H1 (cell line): ENCODE data around the gene ELP1. TPM values are rescaled to one million over a fixed set of nuclear protein-coding genes. Genes with fewer than 3 reads are reported as not detected.

ENCODE experiments used
- CTCF ChIA-PET: fragments of 300-600 bp; sonication (Branson Sonifier 250); formaldehyde crosslinking; loops from one replicate; lab custom pipeline; 2021; ENCODE audit not compliant: partially characterized antibody; lab: Charles Lee
- POLR2A ChIA-PET: fragments of 300-600 bp; sonication (Branson Sonifier 250); formaldehyde crosslinking; loops from one replicate; lab custom pipeline; 2021; ENCODE audit warnings: inconsistent platforms; ENCODE audit not compliant: partially characterized antibody; lab: Charles Lee
- DNase-seq, 2 experiments: peaks; one replicate each; pipeline versions ENCODE4 v3.0.0 to v3.0.0-alpha.2; 2010 to 2022; ENCODE audit warnings: low spot score in 2 of 2, low read depth in 1 of 2, mixed read lengths in 1 of 2
- FAIRE-seq: peaks from 2 replicates; lab custom pipeline; 2011; peaks lifted over from hg19 to GRCh38; lab: Jason Lieb, UNC
- H2AFZ ChIP-seq: 2 replicates; pipeline ENCODE4 v1.8.1; 2012; ENCODE audit warnings: low read length, inconsistent platforms
- H2AK5ac ChIP-seq: 2 replicates; pipeline ENCODE4 v1.6.1; 2013; ENCODE audit warnings: low read depth, low read length
- H2BK120ac ChIP-seq: replicated peaks from 2 replicates; pipeline ENCODE3; 2013; ENCODE audit warnings: low read depth, low read length, inconsistent platforms
- H2BK12ac ChIP-seq: 2 replicates; pipeline ENCODE4 v1.6.1; 2013; ENCODE audit warnings: low read depth, low read length
- H2BK15ac ChIP-seq: 2 replicates; pipeline ENCODE4 v1.6.1; 2013; ENCODE audit warnings: low read length
- H2BK20ac ChIP-seq: 2 replicates; pipeline ENCODE4 v1.6.1; 2013; ENCODE audit warnings: low read length
- H2BK5ac ChIP-seq: 2 replicates; pipeline ENCODE4 v1.6.1; 2013; ENCODE audit warnings: low read depth, low read length
- H3K14ac ChIP-seq: 2 replicates; pipeline ENCODE4 v1.6.1; 2013; ENCODE audit warnings: inconsistent platforms; ENCODE audit not compliant: insufficient read length
- H3K18ac ChIP-seq: 2 replicates; pipeline ENCODE4 v1.6.1; 2013; ENCODE audit warnings: low read length; ENCODE audit errors: extremely low read depth
- H3K23ac ChIP-seq: 2 replicates; pipeline ENCODE4 v1.6.1; 2013; ENCODE audit warnings: inconsistent platforms; ENCODE audit not compliant: insufficient read length
- H3K23me2 ChIP-seq: 2 replicates; pipeline ENCODE4 v1.6.1; 2013; ENCODE audit warnings: low read depth, low read length
- H3K27ac ChIP-seq: 2 replicates; pipeline ENCODE4 v1.6.1; 2011; ENCODE audit warnings: low read depth, low read length, inconsistent platforms
- H3K27me3 ChIP-seq, 4 experiments: replicated peaks in 1 of 4; 1 replicate in 1 of 4; 2 replicates in 3 of 4; pipeline versions ENCODE4 v1.6.1 to v1.8.1; 2011 to 2013; ENCODE audit warnings: low read length in 3 of 4, mild to moderate bottlenecking in 3 of 4, inconsistent platforms in 2 of 4, mixed read lengths in 2 of 4, moderate library complexity in 1 of 4; ENCODE audit not compliant: control insufficient read depth in 3 of 4, insufficient read depth in 3 of 4; ENCODE audit errors: extremely low read depth in 1 of 4
- H3K36me3 ChIP-seq, 4 experiments: 2 replicates each; pipeline versions ENCODE4 v1.6.1 to v1.8.1; 2011 to 2013; ENCODE audit warnings: mild to moderate bottlenecking in 4 of 4, low read length in 3 of 4, moderate library complexity in 2 of 4, control low read depth in 1 of 4, inconsistent platforms in 1 of 4; ENCODE audit not compliant: insufficient read depth in 4 of 4, control insufficient read depth in 2 of 4
- H3K4ac ChIP-seq: replicated peaks from 2 replicates; pipeline ENCODE3; 2013; ENCODE audit warnings: low read length, low read depth, mixed read lengths, inconsistent platforms; ENCODE audit not compliant: insufficient read length
- H3K4me1 ChIP-seq, 4 experiments: replicated peaks in 1 of 4; 1 replicate in 1 of 4; 2 replicates in 3 of 4; pipeline versions ENCODE4 v1.6.1 to v1.8.1; 2011 to 2013; ENCODE audit warnings: low read length in 3 of 4, inconsistent platforms in 2 of 4, mixed read lengths in 1 of 4; ENCODE audit not compliant: insufficient read depth in 4 of 4, control insufficient read depth in 3 of 4
- H3K4me2 ChIP-seq, 2 experiments: 2 replicates each; pipeline versions ENCODE4 v1.6.1 to v1.8.1; 2011 to 2013; ENCODE audit warnings: low read depth in 2 of 2, low read length in 2 of 2, control low read depth in 1 of 2, inconsistent platforms in 1 of 2, mild to moderate bottlenecking in 1 of 2; ENCODE audit not compliant: insufficient read depth in 1 of 2
- H3K4me3 ChIP-seq, 4 experiments: fragments of 200-600, 300-600 bp in 1 of 4; sonication (generic), shearing (Covaris generic), sonication (Bioruptor Twin) in 1 of 4; 2 replicates each; pipeline versions ENCODE4 v1.5.1 to v1.8.1; 2011 to 2016; ENCODE audit warnings: low read length in 4 of 4, low read depth in 3 of 4, control low read depth in 2 of 4, inconsistent platforms in 2 of 4, mild to moderate bottlenecking in 2 of 4, mixed read lengths in 1 of 4, moderate library complexity in 1 of 4; ENCODE audit not compliant: insufficient read depth in 2 of 4; ENCODE audit errors: extremely low read depth in 1 of 4
- H3K56ac ChIP-seq: replicated peaks from 2 replicates; pipeline ENCODE3; 2013; ENCODE audit warnings: low read depth, mild to moderate bottlenecking, mixed read lengths, low read length, inconsistent platforms; ENCODE audit not compliant: insufficient read length
- H3K79me1 ChIP-seq: 2 replicates; pipeline ENCODE4 v1.6.1; 2013; ENCODE audit warnings: low read depth, low read length, control low read depth
- H3K79me2 ChIP-seq, 2 experiments: 2 replicates each; pipeline versions ENCODE4 v1.6.1 to v1.8.1; 2012 to 2013; ENCODE audit warnings: low read length in 2 of 2, mild to moderate bottlenecking in 2 of 2, inconsistent platforms in 1 of 2; ENCODE audit not compliant: insufficient read depth in 2 of 2, control insufficient read depth in 1 of 2
- H3K9ac ChIP-seq, 4 experiments: replicated peaks in 1 of 4; 1 replicate in 1 of 4; 2 replicates in 3 of 4; pipeline versions ENCODE4 v1.6.1 to v1.8.1; 2011 to 2013; ENCODE audit warnings: low read depth in 3 of 4, low read length in 3 of 4, control low read depth in 2 of 4, mild to moderate bottlenecking in 2 of 4, moderate library complexity in 2 of 4, inconsistent platforms in 1 of 4; ENCODE audit errors: extremely low read depth in 1 of 4
- H3K9me3 ChIP-seq, 2 experiments: 2 replicates each; pipeline versions ENCODE4 v1.6.1 to v1.8.1; 2012 to 2013; ENCODE audit warnings: mild to moderate bottlenecking in 2 of 2, moderate library complexity in 2 of 2, control low read depth in 1 of 2, inconsistent platforms in 1 of 2, low read depth in 1 of 2, low read length in 1 of 2, mixed read lengths in 1 of 2; ENCODE audit not compliant: insufficient read depth in 2 of 2
- H4K20me1 ChIP-seq, 2 experiments: replicated peaks in 1 of 2; 2 replicates each; pipeline versions ENCODE3 to v1.8.1; 2011 to 2013; ENCODE audit warnings: inconsistent platforms in 2 of 2, low read length in 2 of 2, mild to moderate bottlenecking in 1 of 2; ENCODE audit not compliant: insufficient read depth in 2 of 2, control insufficient read depth in 1 of 2
- H4K5ac ChIP-seq: 2 replicates; pipeline ENCODE4 v1.6.1; 2013; ENCODE audit warnings: low read length, low read depth, mixed read lengths, inconsistent platforms; ENCODE audit not compliant: insufficient read length
- H4K8ac ChIP-seq: 2 replicates; pipeline ENCODE4 v1.8.0; 2013; ENCODE audit warnings: mild to moderate bottlenecking, moderate library complexity, low read length, inconsistent platforms; ENCODE audit not compliant: insufficient read depth; ENCODE audit errors: extremely low read depth
- H4K91ac ChIP-seq: replicated peaks from 2 replicates; pipeline ENCODE3; 2013; ENCODE audit warnings: low read length, mixed read lengths, inconsistent platforms; ENCODE audit not compliant: insufficient read length
- BACH1 ChIP-seq: IDR thresholded peaks from 2 replicates; pipeline ENCODE4 v1.6.1; 2012; ENCODE audit warnings: low read length, improper control_type of control experiment
- JUN ChIP-seq: IDR thresholded peaks from 2 replicates; pipeline ENCODE4 v1.6.1; 2011; ENCODE audit warnings: low read depth, mild to moderate bottlenecking, improper control_type of control experiment, low read length
- KDM4A ChIP-seq: IDR thresholded peaks from one replicate; pipeline ENCODE4 v1.7.1; 2012; ENCODE audit warnings: low read depth, mild to moderate bottlenecking, moderate library complexity, low read length, inconsistent platforms; ENCODE audit not compliant: severe bottlenecking
- MAFK ChIP-seq: IDR thresholded peaks from 2 replicates; pipeline ENCODE4 v1.6.1; 2012; ENCODE audit warnings: low read depth, mild to moderate bottlenecking, improper control_type of control experiment, low read length
- MAX ChIP-seq: IDR thresholded peaks from 2 replicates; pipeline ENCODE4 v1.6.1; 2012; ENCODE audit warnings: inconsistent platforms
- NRF1 ChIP-seq: IDR thresholded peaks from 2 replicates; pipeline ENCODE4 v1.6.1; 2011; ENCODE audit warnings: mild to moderate bottlenecking, low read depth, low read length, improper control_type of control experiment
- POLR2A ChIP-seq, 2 experiments: IDR thresholded peaks; 1 replicate in 1 of 2; 2 replicates in 1 of 2; pipeline ENCODE4 v1.6.1; 2011; ENCODE audit warnings: low read depth in 2 of 2, low read length in 2 of 2, mild to moderate bottlenecking in 2 of 2; ENCODE audit errors: control extremely low read depth in 1 of 2
- RFX5 ChIP-seq: IDR thresholded peaks from 2 replicates; pipeline ENCODE4 v1.6.1; 2011; ENCODE audit warnings: low read depth, low read length, improper control_type of control experiment, borderline replicate concordance
- SIRT6 ChIP-seq: IDR thresholded peaks from one replicate; pipeline ENCODE4 v1.7.1; 2012; ENCODE audit warnings: low read length, inconsistent platforms
- SP4 ChIP-seq: IDR thresholded peaks from 2 replicates; pipeline ENCODE4 v1.6.1; 2012; ENCODE audit warnings: low read length, inconsistent platforms
- TAF1 ChIP-seq: IDR thresholded peaks from 2 replicates; pipeline ENCODE4 v1.6.1; 2011; ENCODE audit warnings: mild to moderate bottlenecking, low read depth, low read length
- TAF7 ChIP-seq: optimal IDR thresholded peaks from 2 replicates; pipeline ENCODE3; 2011; ENCODE audit warnings: low read depth, mild to moderate bottlenecking, inconsistent platforms, low read length, moderate library complexity, borderline replicate concordance
- USF2 ChIP-seq: IDR thresholded peaks from 2 replicates; pipeline ENCODE4 v1.6.1; 2011; ENCODE audit warnings: low read length, improper control_type of control experiment
- WGBS, 2 experiments: shearing (Covaris generic) in 1 of 2; methylation state at CpG; one replicate each; pipeline versions ENCODE4 v1.1.6 to v1.1.7; 2013 to 2015; ENCODE audit warnings: low lambda C conversion rate in 2 of 2, mixed read lengths in 2 of 2, inconsistent platforms in 1 of 2, low coverage in 1 of 2, missing lambda C conversion rate in 1 of 2; ENCODE audit not compliant: insufficient replicate concordance in 2 of 2, insufficient coverage in 1 of 2, insufficient read length in 1 of 2; ENCODE audit errors: extremely low coverage in 1 of 2, missing lambda C conversion rate in 1 of 2; 5-methylcytosine and 5-hydroxymethylcytosine counted together
- polyA plus RNA-seq, 7 experiments: library from polyadenylated mRNA; depleted of rRNA in 3 of 7; stranded (reverse) in 5 of 7; unstranded in 2 of 7; fragments of >200 nt in 5 of 7; fragments of 200-250 nt in 2 of 7; gene quantifications; 1 replicate in 5 of 7; 2 replicates in 1 of 7; 4 replicates in 1 of 7; pipeline versions ENCODE4 v1.2.1 to v1.2.3, GENCODE V29; 2011 to 2013; ENCODE audit warnings: missing spikeins in 2 of 7, mixed read lengths in 2 of 7
- total RNA-seq: library from RNA; stranded (reverse); fragmentation: NEBNext Ultra II Directional; extraction: Animal tissue kit (Norgen Biotek cat#: 25700); gene quantifications from 2 replicates; pipeline ENCODE4 v1.2.1, GENCODE V29; 2021

ELP1 gene
- total and polyA plus RNA-seq, 2 of the 8 experiments (the other 6 are each of a cell fraction or from before 2014, with no cell fraction given): 13.9 to 31.3 TPM

- H3K23me2 ChIP-seq: no peaks in the 10 kb centered on the region
- H4K91ac ChIP-seq: no peak overlapping the region
- no peak overlapping the region for H3K56ac ChIP-seq
- no peak overlapping the region for H4K8ac ChIP-seq
- no peak for TF ChIP-seq JUN
- no peak for TF ChIP-seq RFX5
- TF ChIP-seq KDM4A: no peak
- TF ChIP-seq USF2: no peak
- no peak for TF ChIP-seq POLR2A (IDR thresholded peaks at IDR 0.05; ENCODE audit: control extremely low read depth in 1 of 2, low read depth in 2 of 2, low read length in 2 of 2)
- no peak for TF ChIP-seq TAF1
- TF ChIP-seq MAX: no peak
- no peak for TF ChIP-seq SIRT6
- no peak for TF ChIP-seq BACH1
- no peak for TF ChIP-seq SP4
- TF ChIP-seq NRF1: no peak
- TF ChIP-seq TAF7: no peak
- no peak for TF ChIP-seq MAFK
- ChIA-PET CTCF (no interaction called here), POLR2A (no interaction called here)
- no peak overlapping the region for H3K27ac ChIP-seq
- no peak overlapping the region for H2AK5ac ChIP-seq
- no peak overlapping the region for H3K4me3 ChIP-seq
- no peak overlapping the region for H4K5ac ChIP-seq
- H3K4me2 ChIP-seq: no peak overlapping the region
- no peak overlapping the region for H2BK12ac ChIP-seq
- H3K9me3 ChIP-seq: no peaks in the 10 kb centered on the region
- no peak overlapping the region for H2AFZ ChIP-seq
- no peak overlapping the region for H2BK15ac ChIP-seq
- H3K14ac ChIP-seq: no peak overlapping the region
- no peak overlapping the region for H3K9ac ChIP-seq
- H3K23ac ChIP-seq: no peak overlapping the region
- no peaks in the 10 kb centered on the region for H3K4me1 ChIP-seq
- H3K79me2 ChIP-seq: no peaks in the 10 kb centered on the region
- WGBS, 2 experiments: 82% methylated on average over 2 of the region's 2 CpGs; no CpG with 5 or more reads in 1 of the 2 experiments
- H3K79me1 ChIP-seq: no peaks in the 10 kb centered on the region
- H3K4ac ChIP-seq: no peak overlapping the region
- no peaks in the 10 kb centered on the region for H3K27me3 ChIP-seq
- no peaks in the 10 kb centered on the region for H4K20me1 ChIP-seq
- H2BK20ac ChIP-seq: no peak overlapping the region
- no peak overlapping the region for H2BK5ac ChIP-seq
- H3K36me3 ChIP-seq: peaks cover 2 to 25% (median 16%) of the 10 kb centered on the region in 4 experiments; a peak in 6 of 8 replicates
- H2BK120ac ChIP-seq: no peak overlapping the region
- DNase-seq: no peak
- no peak for FAIRE-seq
- no peak overlapping the region for H3K18ac ChIP-seq
Measured at GRCh38 chr9:108980893-108981292, 47.0 kb upstream of the ELP1 start.
